CD4-positive, alpha-beta T cell treated with Interleukin-10 for 1 hour (primary cell): ENCODE results near the gene GALNT9.
A peak's percentile ranks its signal among the peaks of the same experiment; 100 is the strongest.
"Not testable (repeated sequence)": the region's sequence is repeated elsewhere in the genome, so short reads cannot be mapped to it uniquely, and the experiment has no call there.

Source experiments
- DNase-seq: peaks from one replicate; pipeline ENCODE4 v3.0.0-alpha.2; 2020

GALNT9 gene

DNA sequence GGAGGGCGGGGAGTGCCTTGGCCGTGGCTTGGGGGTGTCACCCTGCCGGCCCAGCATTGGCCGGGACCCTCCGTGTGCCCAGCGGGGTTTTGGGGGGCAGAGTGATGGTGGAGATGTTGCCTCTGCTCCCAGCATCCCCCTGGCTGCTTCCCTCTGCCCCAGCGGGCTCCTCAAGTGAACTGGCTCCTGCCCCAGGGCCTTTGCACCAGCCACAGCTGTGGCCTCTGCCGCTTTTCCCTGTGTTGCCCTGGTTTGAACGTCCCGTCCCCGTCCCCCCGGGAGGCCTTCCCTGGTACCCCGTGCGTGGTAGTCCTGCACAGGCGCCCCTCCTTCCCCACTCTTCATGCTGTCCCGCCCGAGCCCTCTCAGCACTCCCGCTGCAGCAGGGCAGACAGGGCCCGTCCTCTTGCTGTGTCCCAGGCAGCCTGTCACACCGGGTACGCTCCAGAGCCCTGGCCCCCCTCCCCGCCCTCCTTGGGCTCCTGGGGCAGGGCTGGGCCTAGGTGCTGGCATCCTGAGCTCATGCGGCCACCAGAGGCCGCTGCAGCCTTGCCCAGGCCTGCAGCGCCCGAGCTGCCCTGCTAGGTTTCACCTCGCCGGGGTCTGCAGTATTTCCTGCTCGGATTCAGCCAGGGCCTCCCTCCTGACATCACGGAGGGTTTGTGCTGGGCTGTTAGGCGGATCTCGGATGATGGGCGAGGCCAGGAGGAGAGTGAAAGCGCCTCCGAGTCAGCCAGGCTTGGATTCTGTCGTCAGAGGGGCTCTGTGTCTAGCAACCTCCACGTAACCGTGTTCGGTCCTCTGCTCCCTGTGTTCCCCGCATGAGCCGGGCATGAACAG, 175.7 kb downstream of the GALNT9 start:
- DNase-seq: peak; percentile 76

DNA sequence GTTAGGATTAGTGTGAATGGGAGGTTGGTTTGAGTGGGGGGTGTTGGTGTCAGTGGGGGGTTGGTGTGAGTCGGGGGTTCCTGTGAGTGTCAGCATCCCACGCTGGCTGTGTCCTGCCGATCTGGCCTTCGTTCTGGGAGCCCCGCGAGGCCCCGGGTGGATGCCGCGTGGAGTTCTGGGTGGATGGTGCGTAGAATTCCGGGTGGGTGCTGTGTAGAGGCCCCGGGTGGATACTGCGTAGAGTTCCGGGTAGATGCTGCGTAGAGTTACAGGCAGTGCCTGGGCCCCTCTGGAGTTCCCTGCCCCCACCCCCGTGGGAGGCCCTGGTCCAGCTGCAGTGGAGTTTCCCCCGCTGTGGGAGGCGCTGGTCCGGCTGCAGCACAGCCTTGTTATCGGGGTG, 176.4 kb downstream of the GALNT9 start:
- DNase-seq: no peak

DNA sequence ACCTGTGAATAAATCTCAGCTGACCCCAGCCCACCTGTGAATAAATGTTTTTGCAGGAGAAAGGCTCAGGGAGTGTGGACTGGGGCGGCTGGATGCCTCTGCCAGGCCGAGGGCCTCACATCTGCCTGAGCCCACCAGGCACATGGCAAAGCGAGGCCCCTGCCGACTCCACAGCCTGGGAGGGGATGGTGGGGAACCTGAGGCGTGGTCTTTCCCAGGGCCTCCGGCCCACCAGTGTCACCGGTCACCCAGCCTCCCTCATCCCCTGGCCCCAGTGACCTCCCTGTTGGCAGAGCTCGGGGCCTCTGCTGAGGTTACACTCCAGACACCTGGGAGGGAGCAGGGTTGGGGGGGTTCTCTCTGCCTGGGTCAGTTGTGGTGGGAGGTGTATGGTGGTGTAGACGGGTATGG, 177.0 kb downstream of the GALNT9 start:
- no peak for DNase-seq

DNA sequence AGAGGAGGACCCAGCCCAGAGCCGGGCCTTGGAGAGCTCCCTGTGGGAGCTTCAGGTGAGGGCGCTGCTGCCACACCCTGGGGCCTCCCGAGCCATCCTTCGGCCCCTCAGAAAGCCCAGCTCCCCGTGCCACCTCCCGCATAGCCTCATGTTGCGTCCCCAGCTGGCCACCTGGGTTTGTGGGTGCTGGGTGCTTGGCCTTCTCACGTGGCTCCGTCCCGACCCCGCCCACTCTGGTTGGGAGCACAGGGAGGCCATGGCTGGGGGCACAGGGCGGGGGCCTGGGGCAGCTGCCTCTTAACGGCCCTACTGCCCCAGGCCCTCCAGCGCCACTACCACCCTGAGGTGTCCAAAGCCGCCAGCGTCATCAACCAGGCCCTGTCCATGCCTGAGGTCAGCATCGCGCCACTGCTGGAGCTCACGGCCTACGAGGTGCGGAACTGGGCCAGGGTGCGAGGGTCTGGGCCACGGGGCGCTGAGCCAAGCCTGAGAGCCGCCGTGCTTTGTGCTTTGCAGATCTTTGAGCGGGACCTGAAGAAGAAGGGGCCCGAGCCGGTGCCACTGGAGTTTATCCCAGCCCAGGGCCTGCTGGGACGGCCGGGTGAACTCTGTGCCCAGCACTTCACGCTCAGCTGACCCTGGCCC, 177.5 kb downstream of the GALNT9 start:
- DNase-seq: no peak

DNA sequence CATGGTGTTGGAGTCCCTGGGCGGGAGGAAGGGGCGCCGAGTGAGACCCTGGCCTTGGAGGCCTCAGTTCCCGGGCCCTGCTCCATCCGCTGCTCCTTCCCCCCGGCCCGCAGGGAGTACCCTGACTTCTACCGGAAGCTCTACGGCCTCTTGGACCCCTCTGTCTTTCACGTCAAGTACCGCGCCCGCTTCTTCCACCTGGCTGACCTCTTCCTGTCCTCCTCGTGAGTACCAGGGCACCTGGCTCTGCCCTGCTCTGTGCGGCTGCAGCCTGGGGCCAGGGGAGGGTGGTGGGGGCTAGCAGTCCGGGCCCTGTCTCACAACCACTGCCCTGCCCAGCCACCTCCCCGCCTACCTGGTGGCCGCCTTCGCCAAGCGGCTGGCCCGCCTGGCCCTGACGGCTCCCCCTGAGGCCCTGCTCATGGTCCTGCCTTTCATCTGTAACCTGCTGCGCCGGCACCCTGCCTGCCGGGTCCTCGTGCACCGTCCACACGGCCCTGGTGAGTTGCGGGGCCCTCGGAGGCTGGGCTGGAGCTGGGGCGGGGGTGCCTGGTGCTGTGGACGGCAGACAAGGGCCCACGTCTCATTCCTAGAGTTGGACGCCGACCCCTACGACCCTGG, 178.1 kb downstream of the GALNT9 start:
- DNase-seq: no peak

DNA sequence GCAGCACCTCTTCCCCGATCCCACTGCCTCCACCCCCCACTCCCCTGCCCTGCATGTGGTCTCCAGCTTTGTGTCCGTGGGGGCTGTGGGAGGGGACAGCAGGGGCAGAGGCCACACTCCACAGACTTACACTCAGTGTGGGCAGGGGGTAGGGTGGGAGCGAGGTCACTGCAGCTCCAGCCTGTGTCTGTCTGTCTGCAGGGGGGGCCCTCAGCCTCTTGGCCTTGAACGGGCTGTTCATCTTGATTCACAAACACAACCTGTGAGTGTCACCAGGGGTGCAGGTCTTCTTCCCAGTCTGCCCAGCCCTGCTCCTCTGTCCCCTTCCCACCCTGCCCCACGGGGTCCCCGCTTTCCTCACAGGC, 178.6 kb downstream of the GALNT9 start:
- DNase-seq: no peak

DNA sequence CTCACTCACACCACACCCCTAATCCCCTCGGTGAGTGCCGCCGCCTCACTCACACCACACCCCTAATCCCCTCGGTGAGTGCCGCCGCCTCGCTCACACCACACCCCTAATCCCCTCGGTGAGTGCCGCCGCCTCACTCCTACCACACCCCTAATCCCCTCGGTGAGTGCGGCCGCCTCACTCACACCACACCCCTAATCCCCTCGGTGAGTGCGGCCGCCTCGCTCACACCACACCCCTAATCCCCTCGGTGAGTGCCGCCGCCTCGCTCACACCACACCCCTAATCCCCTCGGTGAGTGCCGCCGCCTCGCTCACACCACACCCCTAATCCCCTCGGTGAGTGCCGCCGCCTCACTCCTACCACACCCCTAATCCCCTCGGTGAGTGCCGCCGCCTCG, 179.9 kb downstream of the GALNT9 start:
- DNase-seq: not testable (repeated sequence)

DNA sequence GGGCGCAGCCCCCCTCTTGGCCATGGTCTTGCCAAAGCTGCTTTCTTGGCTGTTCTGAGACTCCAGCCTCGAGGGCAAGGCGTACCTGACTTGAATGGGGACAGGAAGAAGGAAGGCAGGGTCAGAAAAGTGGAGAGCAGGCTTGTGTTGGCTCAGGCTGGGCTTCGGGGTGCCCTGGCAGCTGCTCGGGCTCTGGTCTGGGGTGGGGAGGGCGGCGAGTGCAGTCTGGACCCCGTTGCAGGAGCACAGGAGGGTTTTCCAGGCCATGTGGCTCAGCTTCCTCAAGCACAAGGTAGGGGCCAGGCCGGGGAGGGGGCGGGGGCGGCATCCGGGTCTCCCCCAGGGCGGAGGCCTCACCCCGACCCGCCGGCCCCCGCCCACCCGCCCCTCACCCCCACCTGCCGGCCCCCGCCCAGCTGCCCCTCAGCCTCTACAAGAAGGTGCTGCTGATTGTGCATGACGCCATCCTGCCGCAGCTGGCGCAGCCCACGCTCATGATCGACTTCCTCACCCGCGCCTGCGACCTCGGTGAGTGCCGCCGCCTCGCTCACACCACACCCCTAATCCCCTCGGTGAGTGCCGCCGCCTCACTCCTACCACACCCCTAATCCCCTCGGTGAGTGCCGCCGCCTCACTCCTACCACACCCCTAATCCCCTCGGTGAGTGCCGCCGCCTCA, 180.9 kb downstream of the GALNT9 start:
- DNase-seq: no peak

DNA sequence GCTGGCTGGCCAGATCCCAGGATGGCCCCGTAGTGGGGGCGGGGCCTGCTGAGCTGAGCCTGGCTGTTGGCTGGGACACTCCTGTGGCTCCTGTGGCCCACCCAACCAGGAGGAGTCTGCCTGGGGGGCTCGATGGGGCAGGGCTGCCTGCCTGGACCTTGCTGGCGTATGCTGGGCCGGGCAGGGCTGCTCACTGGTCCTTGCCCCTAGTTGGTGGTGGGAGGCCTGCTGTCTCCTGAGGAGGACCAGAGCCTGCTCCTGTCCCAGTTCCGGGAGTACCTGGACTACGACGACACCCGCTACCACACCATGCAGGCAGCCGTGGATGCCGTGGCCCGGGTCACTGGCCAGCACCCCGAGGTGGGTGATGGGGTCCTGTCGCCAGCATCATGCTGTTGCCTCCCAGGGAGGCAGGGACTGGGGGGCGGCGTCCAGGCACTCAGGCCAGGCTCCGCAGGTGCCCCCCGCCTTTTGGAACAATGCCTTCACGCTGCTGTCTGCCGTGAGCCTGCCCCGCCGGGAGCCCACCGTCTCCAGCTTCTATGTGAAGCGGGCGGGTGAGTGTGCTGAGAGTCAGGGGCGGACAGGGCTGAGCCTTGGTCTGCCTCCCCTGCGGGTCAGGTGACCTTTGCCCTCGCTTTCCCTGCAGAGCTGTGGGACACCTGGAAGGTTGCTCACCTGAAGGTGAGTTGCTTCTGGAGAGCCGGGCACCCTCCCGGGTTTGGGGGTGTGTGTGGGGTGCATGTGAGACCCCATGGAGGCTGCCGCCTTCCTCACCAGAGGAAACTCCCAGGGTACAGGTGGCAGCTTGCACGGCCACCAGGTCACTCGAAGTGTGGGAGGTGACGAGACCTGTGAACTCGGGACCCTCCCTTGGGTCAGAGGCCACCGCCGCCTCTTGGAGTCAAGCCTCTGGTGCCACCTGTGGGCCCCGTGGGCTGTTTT, 181.7 kb downstream of the GALNT9 start:
- DNase-seq: no peak

DNA sequence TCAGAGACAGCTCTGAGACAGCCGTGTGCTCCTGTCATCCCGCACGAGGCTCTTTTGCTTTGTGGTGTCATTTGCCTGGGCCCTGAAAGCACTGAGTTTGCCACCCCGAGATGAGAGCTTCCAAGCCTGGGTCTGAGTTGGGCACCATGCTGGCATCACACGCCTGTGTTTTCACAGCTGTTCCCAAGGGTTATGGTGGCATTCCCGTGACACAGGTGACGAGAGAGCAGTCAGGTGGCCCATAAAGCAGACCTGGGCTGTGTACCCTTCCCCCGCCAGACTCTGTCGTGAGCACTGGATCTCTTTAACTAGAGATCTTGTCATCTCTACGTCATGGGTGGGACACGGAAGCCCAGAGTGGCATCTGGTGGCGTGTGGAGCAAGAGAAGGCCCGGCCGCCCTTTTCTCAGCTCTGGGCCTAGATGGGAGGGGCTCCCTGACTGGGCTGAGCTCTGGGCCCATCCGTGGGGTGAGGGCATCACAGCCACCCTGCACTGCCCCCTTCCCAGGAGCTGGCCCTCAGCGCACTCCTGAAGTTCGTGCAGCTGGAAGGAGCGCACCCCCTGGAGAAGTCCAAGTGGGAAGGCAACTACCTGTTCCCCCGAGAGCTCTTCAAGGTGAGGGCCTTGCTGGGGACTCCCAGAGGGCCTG, 182.5 kb downstream of the GALNT9 start:
- DNase-seq: no peak
